HG02759 (cell line): ENCODE data around the gene ASB8.

Experiments used
- ATAC-seq: cut with Tn5 transposase; IDR thresholded peaks from one replicate; pipeline ENCODE4 v1.9.1; 2021; ENCODE audit warnings: mild to moderate bottlenecking, moderate library complexity; ENCODE audit not compliant: unreplicated experiment

Gene ASB8

GRCh38 chr12:48106681-48107613 is 50.4 kb downstream of the ASB8 start:
- ATAC-seq = no peak

GRCh38 chr12:48105867-48106680 is 51.2 kb downstream of the ASB8 start, which contains the start of gene SENP1:
Gene SENP1, minus strand, starts transcription at chr12:48106079. Its CDS starts 4,607 bp downstream, at chr12:48101472.
- peak; percentile 80 for ATAC-seq

GRCh38 chr12:48105321-48105866 is 51.9 kb downstream of the ASB8 start:
- ATAC-seq = peak; percentile 33

GRCh38 chr12:48104531-48104930 is 52.8 kb downstream of the ASB8 start:
- ATAC-seq = no peak
